Activated naive CD4-positive, alpha-beta T cell treated with Interleukin-2 at 50 U/mL for 16 hours (primary cell): ENCODE results near the gene CCDC106.

ENCODE experiments used
- DNase-seq: peaks from one replicate; pipeline ENCODE4 v3.0.0-alpha.2; 2020

CCDC106 gene

DNA sequence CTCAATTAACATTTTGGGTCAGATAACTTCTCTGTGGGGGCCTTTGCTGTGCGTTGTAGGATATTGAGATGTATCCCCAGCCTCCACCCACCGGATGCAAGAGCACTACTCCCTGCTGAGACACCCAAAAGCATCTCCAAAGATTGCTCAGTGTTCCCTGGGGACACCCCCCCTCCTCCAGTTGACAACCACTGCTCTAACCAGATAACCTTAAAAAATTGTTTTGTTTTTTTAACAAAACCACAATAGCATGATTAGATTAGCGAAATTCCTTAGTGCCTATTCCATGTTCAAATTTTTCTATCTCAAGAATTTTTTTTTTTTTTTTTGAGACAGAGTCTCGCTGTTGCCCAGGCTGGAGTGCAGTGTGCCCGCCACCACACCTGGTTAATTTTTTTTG, 24.4 kb downstream of the CCDC106 start:
- no peak for DNase-seq

DNA sequence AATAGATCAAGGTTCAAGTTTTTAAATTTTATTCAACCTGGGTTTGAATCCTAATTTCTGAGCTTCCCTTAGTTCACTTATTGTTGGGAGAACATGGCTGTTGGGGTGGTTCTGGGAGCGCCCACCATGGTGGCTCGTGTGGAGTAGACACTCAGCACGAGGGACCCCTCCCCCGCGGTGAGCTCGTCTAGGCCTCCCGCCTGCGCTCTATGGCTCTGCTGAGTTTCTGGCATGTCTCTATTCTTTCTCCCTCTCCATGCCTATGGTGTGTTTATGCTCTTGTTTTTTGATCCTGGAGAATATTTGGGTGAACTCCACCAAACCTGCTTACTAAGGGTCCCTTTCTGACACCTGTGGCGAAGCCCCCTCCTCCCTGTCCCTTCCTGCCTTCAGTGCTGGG, 25.5 kb downstream of the CCDC106 start:
- DNase-seq: no peak

DNA sequence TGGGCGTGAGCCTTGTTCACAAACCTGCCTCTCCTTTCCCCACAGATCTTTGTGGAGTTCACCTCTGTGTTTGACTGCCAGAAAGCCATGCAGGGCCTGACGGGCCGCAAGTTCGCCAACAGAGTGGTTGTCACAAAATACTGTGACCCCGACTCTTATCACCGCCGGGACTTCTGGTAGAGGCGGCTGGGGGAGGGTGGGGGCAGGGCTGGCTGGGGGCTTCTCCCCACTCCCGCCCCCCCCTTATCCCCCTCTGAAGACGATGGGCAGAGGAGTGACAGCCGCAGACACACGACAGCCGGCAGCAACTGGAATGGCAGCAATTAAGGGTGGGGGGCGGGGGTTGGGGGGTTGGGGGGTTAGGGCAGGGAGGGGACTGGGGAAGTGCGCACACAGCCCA, 25.9 kb downstream of the CCDC106 start:
- DNase-seq: no peak

DNA sequence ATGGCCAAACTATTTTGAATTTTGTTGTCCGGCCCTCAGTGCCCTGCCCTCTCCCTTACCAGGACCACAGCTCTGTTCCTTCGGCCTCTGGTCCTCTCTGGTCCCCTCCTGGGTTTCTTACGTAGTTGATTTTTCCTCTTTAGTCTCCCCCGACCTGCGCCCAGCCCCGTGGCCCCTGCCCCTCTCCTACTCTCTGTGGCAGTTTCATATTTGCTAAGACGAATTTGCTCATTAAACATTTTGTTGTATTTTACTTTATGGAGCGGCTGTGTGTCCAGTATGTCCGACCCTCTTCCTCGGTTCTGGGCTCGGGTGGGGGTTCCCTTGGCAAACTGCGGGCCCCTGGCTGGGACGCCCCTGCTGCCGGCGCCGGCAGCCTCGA, 26.4 kb downstream of the CCDC106 start:
- DNase-seq: peak; percentile 5

DNA sequence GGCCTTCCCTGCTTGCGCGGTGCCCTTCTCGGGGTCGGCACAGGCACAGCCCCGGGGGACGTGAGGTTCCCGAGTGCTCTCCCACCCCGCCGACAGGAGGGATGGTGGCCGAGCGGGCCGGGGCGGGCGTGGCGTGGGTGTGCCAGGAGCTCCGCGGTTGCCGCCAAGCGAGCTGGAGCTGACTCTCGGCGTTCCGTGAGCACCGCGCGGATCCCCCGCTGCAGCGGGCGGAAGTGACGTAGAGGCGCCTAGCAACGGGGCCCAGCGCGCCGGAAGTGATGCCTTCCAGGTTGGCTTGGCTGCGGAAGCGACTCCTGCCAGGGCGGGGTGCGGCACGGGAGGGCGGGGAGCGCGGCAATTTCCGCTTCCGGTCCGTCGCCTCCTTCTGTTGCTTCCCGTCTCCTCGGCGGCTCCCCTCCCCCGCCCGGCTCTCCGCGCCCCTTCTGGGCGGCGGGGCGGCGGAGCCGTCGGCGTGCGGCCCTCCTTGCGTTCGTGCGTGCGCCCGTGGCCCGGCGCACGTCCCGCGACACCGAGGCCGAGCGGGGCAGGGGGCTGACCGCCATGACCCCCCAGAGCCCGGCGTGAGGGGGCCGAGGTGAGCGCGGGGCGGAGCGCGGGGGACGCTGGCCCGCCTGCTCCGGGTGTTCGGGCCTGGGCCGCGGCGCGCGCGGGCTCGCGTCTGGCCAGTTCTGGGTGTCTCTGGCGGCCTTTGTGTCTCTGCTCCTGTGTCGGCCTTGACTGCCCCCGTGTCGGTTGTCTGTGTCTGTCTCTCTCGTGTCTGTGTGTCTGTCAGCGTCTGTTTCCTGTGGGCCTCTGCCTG, 27.0 kb downstream of the CCDC106 start, which contains the start of gene EPN1:
TSS of gene EPN1 (plus strand) at position 386 of the 820 bp plus-strand sequence. CDS start 3,402 bp downstream, outside the sequence.
- peak; percentile 98 for DNase-seq

DNA sequence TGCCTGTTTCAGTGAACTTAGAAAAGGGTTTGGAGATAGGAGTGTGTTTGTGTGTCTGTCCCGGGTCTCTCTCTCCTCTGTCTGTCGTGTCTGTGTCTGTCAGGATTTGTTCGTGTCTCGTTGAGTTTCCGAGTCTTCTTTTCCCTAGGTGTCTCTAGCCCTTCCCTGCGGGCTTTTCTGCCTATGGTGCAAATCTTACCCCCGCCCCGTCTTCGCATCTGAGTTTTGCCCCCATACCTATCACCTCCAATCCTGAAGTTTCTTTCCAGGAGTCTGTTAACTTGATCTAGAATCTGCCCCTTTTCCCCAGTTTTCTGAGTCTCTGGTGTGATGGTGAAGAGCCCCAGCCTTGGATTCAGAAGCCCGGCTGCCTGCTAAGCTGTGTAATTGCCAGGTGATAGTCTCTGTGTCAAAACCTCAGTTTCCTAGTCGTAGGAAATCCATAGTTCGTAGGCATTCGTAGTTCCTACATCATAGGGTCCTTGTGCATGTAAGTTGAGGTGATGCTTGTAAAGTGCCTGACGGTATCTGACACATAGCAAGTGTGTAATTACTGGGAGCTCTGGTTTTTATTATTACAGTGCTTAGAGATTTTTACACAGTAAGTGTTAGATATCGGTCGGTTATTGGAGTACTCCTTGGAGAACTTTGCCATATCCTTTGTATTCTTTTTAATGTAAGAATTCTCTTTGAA, 27.8 kb downstream of the CCDC106 start:
- no peak for DNase-seq

DNA sequence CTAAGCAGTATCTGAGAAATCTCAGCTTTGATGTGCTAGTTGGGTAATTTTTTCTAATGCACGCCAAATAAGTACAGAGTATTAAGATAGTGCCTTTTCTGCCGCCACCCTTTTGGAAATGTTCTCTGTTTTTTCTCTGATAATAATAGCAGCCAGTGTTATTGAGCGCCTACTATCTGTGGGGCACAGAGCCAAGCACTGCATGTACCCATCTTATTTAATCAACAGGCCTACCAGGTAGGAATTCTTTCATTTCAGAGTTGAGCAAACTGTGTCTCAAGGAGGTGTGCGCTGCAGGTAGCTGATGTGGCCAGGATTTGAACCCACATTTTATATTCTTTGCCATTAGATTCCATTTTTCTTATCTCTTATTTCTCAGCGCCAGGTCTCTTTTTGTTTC, 28.4 kb downstream of the CCDC106 start:
- DNase-seq: no peak

DNA sequence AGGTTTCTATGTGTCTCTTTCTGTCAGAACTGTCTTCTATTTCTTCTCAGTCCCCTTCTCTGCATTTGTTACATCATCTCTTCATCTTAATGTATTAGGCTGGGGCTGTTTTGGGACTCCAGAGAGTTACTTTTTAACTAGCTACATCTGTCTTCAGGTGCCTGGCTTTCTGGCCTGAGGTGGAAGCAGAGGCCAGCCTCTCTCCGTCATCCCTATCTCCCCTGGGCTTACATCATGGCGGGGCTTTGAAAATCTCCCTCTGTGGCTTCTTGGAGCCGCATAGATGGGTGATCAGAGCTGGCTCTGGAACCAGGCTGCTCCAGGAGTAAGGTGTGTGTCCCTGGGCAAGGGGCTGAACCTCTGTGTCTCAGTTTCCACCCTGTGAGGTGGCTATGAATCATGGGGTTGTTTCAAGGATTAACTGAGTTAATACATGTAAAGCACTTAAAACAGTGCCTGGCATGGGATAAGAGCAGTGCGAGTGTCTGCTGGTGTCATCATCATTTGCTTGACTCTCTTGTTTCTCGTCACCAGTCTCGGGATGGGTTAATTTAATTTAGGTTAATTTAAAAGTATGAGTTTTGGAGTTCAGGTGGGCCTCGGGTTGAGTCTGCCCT, 29.0 kb downstream of the CCDC106 start:
- no peak for DNase-seq

DNA sequence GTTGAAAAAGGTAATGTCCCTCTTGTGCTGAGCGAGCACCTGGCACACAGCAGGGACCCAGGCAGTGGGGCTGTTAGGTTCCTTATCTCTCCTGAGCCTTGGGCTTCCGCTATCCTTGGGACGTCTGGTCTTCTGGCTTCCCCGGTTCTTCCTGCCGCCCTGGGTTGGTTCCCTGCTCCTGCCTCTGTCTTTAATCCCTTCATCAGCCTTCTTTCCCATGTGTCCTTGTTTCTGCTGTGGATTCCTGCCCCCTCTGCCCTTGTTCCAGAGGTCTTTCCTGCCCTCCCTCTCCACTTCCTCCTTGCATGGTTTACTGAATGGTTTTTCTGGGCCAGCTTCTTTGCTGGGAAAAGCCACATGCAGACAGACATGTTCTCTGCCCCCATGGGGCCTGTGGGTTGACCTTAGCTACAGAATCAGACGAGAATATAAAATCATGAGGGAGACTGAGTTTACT, 29.6 kb downstream of the CCDC106 start:
- DNase-seq: no peak

DNA sequence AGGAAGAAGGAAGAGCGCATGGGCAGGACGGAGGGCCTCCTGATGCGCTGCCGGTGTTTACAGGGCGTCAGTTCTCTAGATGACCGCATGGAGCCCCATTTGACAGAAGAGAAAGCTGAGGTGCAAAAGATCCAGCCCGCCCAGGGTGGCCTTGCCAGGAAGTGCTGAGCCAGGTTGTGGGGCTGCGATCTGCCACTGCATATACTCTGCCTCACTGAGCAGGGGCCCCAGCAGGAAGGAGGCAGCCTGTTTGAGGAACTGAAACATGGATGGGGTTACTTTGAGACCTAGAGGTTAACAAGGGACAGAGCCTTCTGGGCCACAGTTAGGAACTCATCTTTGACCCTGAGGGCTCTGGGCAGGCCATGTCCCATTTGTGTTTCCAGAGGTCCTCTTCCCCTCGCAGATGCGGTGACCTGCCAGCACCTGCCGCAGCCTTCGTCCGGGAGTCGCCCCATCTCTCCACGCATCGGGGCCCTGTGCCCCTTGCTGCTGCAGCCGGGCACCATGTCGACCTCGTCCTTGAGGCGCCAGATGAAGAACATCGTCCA, 30.2 kb downstream of the CCDC106 start:
- no peak for DNase-seq

DNA sequence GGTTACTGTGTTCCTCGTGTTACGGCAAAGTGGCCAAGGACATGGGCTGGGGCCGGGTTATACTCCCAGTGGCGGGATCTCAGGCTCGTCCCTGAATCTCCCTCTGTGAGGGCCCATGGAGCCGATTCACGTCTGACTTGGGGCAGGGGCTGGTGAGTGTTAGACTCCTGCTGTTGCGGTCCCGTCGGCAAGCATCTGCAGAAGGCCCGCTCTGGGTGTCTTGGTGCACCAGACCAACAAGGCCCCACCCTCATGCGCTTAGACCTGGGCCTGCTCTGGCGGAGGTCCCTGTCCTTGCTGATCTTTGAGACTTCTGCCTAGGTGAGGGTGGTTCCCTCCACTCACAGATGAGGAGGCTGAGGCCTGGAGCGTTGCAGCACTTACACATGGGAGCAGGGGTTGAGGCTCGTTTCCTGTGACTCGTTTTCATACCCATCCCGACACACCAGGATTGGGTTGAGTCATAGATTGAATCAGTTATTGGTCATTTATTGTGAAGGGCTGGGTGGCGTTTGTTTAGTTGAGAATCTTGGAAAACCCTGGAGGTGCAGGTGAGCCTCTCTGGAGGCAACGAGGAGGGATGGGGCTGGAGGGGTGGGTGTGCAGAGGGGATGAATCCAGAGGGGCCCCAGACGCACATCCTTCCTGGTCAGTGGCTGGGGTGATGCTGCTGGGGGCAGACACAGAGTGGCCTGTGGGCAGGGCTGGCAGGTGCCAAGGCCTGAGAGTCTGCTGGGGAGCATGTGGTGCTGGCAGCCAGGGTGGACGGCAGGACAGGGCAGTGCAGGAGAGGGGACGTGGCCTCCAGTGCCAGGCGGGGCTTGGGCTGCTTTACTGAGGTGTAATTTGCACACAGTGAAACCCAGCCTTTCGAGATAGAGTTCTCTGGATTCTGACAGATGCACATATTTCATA, 31.6 kb downstream of the CCDC106 start:
- DNase-seq: no peak

DNA sequence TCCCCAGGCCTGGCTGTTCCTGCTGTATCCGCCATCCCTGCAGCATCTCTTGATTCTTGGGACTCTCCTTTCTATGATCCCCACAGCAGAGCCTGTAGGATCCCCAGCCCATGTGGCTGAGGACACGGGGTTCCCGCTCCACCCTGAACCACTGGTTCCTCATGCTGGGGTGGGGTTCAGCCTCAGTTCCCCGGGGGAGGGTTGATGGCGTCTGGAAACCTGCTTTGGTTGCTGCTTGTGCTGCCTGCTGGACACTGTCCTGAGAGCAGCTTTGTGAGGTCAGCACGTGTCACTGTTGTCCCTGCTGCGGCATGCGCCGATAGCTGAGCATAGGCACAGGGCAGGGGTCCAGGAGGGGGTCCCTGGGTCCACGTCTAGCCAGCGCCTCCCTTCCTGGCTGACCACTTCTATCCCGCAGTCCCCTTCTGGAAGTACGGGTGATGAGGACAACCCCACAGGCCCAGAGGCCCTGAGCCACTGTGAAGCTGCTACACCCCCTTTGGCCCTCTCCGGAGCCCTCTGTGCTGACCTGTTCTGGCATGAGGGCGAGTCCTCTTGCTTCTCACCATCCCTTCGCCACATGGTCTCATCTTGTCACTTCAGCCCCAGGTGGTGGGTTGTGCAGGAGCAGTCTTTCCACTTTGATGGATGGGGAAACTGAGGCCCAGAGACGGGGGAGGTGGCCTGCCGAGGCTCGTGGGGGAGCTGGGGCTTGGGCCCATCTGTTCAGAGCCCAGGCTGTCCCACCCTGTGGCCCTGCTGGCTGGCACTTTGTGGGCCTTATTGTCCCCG, 32.5 kb downstream of the CCDC106 start:
- DNase-seq: no peak

DNA sequence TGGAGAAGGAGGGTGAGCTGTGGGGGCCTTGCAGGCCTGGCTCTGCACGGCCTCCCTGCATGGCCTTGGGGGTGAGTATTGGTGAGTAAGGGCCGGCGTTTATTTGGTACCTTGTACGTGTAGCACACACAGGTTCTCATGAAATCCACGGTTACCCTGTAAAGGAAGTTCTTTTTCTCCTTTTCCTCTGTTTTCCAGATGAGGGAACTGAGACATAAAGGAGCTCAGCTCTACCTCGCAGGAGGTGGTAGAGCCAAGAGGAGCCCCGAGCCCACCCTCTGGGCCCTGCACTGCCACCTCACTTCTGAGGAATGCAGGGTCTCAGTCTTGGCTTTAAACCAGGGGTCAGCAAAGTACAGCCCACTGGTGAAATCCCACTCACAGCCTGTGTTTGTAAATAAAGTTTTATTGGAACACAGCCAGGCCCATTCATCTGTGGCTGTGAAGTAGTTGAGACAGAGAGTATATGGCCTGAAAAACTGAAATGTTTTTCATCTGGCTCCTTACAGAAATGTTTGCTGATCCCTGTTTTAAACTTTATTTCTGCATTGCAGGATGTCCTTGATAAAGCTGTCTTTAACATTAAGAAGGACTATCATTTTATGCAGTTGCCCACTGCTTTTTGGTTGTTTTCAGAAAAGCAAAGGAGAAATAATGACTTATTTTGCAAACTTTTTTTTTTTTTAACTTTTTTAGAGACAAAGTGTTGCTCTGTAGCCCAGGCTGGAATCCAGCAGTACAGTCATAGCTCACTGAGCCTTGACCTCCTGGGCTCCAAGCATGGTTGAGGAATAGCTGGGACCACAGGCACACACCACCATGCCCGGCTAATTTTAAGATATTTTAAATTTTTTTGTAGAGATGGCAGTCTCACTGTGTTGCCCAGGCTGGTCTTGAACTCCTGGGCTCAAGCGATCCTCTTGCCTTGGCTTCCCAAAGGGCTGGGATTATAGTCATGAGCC, 33.4 kb downstream of the CCDC106 start:
- no peak for DNase-seq

DNA sequence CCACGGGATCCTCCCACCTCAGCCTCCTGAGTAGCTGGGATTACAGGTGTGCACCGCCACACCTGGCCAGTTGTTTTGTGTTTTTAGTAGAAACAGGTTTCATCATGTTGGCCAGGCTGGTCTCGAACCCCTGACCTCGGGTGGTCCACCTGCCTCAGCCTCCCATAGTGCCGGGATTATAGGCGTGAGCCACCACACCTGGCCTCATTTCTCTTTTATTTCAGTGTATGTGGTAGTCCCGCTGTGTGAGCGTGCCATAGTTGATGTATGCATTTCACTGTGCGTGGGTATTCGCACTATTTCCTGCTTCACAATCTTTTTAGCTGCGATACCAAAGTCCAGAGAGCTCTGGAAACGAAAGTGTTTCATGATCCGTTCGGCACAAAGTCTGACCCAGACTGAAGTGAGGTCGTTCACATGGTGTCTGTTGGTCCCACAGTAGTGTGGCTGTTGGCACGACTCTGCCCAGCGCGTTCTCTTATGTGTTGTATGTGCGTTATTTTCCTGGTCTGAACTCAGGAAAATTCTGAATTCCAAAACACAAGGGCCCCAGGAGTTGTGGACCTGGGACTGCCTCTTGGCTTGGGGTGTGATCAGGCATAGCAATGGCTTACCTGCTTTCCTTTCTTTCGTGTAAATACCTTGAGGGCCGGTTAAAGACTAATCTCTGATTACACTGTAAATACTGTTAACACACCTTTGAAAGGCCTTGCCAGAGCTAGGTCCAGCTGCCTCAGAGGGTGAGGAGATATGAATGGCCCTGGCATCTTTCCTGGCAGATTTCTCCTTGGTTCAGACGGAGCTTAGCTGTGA, 35.6 kb downstream of the CCDC106 start:
- DNase-seq: no peak

DNA sequence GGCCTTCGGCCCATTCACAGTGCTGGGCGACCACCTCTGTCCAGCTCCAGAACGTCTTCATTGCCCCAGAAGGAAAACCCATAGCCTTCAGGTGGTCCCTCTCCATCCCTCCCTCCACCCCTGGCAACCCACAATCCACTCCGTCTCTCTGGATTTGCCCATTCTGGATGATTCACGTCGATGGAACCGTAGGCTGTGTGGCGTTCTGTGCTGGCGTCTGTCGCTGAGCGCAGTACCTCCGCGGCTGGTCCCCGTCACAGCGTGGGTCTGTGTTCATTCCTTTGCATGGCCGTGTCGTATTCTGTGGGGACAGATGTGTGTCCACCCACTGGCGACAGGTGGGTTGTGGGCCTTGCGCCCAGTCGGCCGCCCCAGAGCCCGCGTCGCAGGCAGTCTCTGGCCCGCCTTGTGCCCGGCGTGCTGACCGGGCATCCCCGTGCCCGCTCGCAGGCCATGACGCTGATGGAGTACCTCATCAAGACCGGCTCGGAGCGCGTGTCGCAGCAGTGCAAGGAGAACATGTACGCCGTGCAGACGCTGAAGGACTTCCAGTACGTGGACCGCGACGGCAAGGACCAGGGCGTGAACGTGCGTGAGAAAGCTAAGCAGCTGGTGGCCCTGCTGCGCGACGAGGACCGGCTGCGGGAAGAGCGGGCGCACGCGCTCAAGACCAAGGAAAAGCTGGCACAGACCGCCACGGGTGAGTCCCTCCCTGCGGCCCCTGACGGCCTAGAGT, 37.1 kb downstream of the CCDC106 start:
- DNase-seq: no peak

DNA sequence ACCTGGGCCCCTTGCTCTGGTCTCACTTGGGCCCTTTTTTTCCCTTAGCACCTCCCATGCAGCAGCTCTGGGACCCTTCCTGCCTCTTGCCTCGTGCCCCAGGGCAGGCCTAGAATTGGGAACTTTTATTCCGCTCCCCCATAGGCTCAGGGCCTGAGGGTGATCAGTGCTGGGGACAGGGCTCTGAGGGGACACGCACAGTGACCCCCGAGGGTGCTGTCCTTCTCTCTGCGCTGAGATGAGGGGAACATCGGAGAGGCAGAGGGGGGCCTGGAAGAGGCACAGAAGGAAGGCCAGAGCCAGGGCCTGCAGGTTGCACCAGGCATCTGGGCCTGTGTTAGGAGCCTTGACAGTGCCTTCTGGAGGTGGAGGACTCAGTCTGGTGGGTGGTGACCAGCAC, 37.8 kb downstream of the CCDC106 start:
- DNase-seq: no peak

DNA sequence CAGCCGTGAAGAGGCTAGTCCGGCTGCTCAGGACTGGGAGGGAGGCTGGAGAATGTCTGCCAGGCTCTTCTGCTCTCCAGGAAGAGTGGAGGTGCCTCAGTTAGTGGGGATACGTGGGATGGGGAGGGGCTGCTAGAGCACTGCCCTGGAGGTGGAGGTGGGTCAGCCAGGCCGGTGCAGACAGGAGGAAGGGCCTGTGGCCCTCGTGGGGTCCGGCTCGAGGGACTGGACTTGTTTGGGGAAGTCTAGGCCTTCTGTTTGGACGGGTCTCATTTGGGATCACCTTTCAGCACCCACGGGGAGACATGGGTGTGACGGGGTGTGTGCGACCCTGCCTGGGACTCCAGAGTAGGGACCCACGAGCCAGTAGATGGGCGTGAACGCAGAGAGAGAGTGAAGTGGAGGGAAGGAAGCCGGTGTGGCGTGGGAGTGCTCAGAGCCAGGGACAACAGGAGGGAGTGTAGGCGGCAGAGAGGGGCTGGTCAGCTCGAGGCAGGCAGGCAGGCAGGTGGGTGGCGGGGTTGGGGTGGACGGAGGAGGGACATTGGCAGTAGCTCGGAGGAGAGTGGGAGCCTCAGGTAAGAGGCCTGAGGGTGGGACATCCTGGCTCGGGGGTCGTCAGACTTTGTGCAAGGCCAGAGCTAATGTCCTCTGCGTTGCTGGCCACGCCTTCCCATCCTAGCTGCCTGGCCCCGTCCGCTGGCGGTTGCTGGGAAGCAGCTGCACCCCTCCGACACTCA, 38.5 kb downstream of the CCDC106 start:
- DNase-seq: no peak
